ENCODE measurements around the gene NAA16.

NAA16 gene

DNA sequence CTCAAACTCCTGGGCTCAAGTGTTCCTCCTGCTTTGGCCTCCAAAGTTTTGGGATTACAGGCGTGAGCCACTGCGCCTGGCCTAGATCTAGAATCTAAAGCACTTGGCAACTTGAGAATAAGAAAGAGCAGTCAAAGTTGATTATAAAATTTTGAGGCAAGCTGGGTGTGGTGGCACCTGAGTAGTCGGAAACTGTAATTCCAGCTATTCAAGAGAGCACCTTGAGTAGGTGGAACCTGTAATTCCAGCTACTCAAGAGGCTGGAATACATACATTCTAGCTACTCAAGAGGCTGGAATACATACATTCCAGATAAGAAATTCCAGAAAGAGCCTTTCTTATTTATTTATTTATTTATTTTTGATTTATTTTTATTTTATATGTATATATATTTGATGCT is 8.3 kb upstream of the NAA16 start:
- in situ Hi-C loops (cut with MboI; ENCODE audit: low sequenced_read_pairs): no loop called here

DNA sequence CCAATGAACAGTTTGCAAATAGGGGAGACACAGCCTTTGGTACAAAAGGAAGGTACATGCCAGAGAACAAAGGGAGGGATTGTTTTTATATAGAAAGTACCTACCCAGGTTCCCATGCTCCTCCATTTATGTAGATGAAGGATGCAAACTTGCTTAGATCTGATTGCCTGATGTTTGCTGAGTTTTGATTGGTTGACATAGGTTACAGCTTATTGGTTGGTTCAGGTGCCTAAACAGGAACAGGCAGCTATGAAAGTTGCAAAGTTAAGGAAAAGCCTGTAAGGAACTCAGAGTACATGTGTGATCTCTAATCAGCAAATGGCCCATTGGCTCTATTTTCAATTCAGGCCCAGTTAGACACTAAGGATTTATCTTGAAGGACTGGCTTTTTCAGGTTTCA is 6.5 kb upstream of the NAA16 start:
- in situ Hi-C loops (cut with MboI; ENCODE audit: low sequenced_read_pairs): no loop called here

DNA sequence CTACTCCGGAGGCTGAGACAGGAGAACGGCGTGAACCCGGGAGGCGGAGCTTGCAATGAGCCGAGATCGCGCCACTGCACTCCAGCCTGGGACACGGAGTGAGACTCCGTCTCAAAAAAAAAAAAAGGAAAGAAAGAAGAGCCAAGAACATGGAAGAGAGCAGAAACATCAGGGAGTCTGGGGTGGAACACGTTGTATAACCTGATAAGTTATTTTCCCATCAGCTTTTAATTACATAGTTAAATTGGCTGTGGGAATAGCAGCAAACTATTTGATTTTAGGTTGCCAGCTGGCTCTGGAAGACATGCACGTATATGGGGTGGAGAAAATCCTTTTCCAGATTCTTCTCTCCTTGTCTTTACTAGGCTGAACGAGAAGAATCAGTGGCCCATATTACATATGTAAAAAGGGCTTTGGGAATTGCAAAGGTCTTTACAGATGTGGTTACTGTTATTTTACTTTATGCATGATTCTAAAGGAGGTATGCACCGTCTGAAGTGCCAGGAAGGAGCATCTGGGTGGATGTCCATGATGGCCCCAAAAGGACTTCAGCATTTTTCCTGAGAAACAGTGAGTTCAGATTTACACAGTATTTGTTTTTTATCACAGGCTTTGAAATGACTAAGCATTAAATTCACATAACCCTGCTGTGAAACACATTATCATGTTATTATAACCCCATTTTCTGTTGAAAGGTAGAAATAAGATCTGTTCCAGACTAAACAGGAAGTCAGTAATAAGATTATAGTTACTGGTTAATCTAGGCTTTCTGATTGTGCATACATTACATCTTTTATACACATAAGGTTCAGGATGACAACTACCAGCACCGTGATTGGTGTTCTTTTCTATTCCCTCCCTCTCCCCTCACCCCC is 4.6 kb upstream of the NAA16 start:
- in situ Hi-C loops (cut with MboI; ENCODE audit: low sequenced_read_pairs): no loop called here

DNA sequence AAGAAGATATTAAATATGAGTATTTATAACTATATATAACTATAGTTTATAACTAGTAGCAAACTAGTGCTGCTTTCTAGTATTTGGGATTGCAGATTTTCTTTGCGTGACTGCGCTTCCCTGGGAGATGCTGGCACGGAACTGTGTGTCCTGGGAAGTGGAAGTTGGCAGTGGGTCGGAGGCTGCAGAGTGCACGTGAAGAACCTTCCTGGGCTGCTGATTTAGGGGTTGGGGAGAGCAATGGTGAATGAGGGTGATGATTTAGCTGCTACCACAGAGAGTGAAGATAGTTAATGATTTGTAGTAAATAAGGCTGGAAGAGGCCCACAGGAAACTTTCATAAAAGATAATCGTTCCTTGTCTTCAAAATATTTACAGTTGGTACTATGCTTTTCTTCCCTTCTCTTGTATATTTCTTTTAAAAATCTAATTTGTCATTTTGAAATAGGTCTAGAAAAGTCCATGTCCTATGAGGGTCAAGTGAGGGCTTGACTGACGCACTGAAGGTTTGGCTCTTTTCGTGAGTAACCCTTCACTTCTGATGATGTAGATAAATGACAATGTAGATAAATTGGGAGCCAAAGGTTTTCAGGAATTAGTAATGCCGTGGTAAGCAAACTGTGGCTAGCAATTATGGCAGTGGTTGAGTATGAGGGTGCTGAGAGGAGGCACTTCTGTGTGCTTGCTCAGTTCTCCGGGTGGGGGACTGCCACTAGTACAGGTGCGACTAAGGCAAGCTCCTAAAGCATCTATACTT is 3.0 kb upstream of the NAA16 start:
- in situ Hi-C loops (cut with MboI; ENCODE audit: low sequenced_read_pairs): no loop called here

DNA sequence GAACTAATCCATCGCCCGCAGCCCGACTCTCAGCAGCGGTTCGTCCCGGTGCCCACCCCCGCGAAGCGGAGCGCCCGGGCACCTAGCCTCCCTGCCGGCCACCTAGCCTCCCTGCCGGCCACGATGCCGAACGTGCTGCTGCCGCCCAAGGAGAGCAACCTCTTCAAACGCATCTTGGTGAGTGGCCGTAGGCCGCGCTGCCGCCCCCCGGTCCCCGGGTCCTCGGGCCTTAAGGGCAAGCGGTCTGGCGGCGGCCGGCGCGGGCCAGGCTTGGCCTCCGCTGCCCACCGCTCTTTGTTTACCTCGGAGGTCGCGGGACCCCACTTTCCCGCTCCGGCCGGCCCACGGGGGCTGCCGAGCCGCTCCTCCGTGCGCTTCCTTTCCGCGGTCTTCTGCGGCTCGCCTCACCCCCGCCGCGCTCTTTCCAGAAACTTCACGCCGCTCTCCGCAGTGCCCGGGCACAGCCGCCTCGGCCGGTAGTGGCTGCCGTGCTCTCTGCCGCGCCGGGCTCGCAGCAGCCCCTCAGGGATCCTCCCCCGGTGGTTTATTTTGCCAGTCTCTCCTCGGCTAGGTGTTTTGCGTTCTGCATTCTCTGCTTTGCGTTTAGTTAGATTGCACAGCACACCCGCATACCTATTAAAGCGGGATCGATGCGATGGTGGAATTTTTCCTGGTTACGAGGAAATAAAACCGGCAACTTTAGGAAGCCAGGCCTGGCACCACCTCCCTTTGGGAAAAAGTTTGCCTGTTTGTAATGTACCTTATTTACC is 524 bp downstream of the NAA16 start:
- in situ Hi-C loops (cut with MboI; ENCODE audit: low sequenced_read_pairs): no loop called here

DNA sequence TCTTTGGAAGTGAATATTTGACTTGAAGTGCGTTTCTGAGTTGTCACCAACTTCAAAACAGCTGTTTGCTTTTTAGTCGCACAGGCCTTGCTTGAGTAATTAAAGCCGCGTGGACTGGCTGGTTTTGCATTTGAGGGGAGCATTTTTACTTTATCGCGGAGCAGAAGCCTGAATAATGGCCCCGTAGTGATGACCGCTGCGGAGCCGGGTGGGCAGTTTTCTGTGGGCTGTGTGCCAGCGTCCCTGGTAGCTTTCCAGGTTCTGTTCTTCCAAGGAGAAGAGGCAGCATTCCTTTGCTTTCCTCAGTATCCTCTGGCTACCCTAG is 1.1 kb downstream of the NAA16 start:
- in situ Hi-C loops (cut with MboI; ENCODE audit: low sequenced_read_pairs): no loop called here

DNA sequence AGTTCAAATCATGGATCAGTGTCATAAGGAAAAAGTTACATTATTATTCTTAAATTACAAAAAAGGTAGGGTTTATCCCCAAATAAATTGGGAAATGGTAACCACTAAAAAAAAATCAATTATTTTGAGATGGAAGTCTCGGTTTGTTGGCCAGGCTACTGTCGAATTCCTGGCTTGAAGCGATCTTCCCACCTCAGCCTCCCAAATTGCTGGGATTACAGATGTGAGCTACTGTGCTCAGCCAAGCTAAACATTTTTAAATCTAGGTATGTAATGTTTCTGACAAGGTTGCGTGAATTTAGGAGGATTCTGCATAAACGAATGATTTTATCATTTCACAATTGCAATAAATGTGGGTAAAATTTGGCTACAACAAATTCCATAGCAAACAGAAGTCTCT is 2.0 kb downstream of the NAA16 start:
- in situ Hi-C loops (cut with MboI; ENCODE audit: low sequenced_read_pairs): no loop called here

DNA sequence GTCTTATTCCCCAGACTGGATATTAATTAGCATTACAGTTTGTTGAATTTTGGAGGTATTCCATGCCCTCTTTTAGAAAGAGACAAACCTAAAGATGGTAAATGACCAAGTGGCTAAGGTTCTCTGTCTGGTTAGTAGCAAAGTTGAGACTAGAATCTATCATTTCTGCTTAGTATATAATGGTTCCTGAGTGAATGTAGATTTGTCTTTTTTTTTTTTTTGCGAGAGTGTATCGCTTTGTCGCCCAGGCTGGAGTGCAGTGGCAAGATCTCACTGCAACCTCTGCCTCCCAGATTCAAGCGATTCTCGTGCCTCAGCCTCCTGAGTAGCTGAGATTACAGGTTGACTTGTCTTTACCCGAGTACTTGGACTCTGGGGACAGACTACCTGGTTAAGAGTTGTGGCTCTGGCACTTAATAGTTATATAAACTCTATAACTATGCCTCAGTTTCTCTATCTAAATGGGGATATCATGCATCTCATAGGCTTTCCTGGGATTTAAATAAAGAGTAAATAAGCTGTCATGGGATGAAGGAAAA is 2.7 kb downstream of the NAA16 start:
- in situ Hi-C loops (cut with MboI; ENCODE audit: low sequenced_read_pairs): no loop called here

DNA sequence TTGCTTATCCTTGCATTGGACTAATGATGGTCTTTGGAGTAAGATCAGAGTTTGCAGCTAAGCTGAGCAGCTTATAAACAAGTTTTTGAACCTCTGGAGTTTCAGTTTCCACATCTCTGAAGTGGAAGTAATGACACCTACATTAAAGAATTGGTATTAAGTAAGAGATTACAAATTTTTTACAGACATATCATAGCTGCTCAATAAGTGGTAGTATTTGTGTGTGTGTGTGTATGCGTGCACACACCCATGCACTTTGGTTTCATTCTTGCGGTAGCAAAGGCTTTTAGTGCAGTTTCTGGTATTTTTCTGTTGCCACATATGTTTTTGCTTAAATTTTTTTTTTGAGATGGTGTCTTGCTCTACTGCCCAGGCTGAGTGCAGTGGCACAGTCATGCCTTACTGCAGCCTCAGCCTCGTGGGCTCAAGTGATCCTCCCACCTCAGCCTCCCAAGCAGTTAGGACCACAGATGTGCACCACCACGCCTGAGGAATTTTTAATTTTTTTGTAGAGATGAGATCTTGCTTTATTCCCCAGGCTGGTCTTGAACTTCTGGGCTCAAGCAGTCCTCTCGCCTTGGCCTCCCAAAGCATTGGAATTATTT is 4.5 kb downstream of the NAA16 start:
- in situ Hi-C loops (cut with MboI; ENCODE audit: low sequenced_read_pairs): no loop called here

DNA sequence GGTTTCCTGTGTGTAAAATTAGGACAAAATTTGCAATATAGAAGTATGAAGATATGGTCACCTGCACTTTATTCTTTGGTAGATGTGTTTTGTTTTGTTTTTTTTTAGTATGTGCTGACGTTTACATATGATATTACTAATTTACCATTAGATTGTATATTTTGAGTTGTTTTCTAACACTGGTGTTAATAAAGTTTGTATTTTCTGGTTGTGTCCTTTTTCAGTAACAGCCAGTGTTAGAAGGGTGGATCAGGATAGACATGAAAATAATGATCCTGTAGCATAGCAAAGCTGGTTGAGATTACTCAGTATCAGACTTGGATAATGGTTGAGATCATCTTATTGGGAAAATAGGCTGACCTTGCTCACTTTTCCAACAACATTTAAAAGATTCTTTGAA is 6.2 kb downstream of the NAA16 start:
- in situ Hi-C loops (cut with MboI; ENCODE audit: low sequenced_read_pairs): no loop called here

DNA sequence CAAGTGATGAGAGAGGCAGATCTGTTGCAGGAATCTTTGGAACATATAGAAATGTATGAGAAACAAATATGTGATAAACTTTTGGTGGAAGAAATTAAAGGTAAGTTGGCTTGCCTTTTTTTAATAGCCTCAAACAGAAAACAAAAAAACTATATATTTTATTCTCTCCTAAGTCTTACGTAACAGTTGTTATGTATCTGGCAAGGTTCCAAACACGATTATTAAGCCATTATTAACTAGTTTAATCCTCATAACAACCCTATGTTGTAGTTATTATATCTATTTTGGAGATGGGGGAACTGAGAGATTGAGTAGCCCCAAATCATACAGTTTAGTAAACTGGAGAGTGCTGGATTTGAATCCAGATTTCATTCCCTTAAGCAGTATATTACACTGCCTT is 14.7 kb downstream of the NAA16 start:
- in situ Hi-C loops (cut with MboI; ENCODE audit: low sequenced_read_pairs): no loop called here

DNA sequence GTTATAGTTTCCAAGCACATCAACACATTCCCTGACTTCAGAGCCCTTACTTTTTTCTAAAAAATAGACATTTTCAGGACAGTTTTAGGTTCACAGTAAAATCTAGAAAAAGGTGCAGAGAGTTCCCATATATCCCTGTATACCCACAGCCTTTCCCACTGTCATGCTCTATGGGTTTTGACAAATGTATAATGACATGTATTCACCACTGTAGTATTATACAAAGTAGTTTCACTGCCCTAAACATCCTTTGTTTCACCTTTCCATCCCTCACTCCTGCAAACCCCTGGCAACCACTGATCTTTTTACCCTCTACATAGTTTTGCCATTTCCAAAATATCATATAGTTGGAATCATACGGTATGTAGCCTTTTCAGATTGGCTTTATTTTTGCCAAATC is 15.6 kb downstream of the NAA16 start:
- in situ Hi-C loops (cut with MboI; ENCODE audit: low sequenced_read_pairs): no loop called here

DNA sequence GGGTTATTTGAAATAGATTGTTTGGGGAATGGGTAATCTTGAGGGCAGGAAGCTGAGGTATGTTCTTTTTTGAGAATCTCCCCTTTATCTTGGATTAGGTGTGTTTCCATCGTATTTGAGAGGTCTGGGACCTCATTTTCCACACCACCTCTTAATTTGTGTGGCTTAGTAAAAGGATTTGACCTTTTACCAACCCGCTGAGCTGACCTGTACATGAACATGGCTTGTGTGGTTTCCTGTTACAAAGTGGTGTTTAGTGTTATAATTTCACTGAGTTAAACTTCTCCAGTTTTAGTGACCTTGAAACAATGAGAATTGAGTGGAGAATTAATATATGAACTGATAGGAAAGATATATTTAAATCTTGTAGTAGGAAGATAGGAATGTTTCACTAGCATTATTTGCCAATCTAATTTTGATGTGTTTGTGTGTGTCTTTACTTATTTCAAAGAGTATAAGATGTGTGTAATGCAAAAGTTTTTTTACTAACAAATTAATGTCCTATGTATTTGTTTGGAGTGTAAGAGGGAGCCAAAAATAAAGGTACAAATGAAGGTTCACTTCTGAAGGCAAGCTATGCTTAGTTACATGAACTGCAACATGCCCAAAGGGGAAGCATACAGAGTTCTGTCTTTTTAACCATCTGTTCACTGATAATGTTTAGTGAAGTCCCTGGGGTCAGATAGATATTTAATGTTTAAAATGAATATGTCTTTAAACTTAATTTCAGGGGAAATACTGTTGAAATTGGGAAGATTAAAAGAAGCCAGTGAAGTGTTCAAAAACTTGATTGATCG is 17.1 kb downstream of the NAA16 start:
- in situ Hi-C loops (cut with MboI; ENCODE audit: low sequenced_read_pairs): no loop called here

DNA sequence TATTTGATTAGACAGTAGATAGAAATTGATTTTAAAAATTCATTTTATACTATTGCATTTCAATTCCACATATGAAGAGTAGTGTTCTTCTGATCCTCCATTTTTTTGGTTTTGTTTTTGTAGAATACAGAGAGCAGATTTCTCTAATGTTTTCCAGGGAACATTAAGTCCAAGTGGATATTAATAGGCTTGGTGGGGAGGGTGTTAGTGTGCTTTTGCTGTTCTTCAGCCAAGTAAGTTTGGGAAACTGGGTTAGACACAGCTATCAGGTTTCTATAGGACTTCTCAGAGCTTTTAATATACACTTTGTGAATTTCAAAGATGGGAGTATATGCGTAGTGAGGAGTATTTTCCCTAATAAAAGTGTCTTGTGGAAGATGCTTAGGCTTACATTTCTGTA is 21.8 kb downstream of the NAA16 start:
- in situ Hi-C loops (cut with MboI; ENCODE audit: low sequenced_read_pairs): no loop called here

DNA sequence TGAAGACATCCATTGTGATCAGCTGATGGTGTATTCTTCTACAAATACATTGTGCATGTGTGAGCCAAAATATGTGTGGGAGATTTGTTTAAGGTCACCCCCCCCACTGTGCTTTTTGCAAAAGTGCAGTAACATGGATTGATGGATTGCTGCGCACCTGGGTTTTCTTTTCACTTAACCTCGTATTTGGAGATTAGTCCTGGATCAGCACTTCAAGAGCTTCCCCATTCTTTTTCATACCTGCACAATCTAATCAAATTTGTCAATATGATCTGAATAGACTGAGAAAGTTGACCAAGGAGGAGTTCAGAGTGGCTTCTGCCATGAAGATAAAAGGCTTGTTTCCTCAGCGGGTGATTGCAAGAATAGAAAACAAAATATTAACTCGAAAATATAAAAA is 23.7 kb downstream of the NAA16 start:
- in situ Hi-C loops (cut with MboI; ENCODE audit: low sequenced_read_pairs): no loop called here

DNA sequence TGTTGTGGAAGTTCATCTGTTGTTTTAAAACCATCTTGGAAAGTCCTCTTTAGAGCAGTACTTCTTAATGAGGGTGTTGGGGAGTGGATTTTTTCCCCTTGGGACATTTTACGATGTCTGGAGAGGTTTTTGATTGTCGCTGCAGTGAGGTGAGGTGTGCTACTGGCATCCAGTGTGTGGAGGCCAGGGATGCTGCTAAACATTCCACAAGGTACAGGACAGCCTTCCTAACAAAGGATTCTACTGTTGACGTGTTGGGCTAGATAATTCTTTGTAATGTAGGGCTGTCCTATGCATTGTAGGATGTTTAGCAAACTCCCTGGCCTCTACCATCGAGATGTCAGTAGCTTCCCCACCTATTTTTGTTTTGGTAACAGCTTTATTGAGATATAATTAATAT is 33.3 kb downstream of the NAA16 start:
- in situ Hi-C loops (cut with MboI; ENCODE audit: low sequenced_read_pairs): no loop called here

DNA sequence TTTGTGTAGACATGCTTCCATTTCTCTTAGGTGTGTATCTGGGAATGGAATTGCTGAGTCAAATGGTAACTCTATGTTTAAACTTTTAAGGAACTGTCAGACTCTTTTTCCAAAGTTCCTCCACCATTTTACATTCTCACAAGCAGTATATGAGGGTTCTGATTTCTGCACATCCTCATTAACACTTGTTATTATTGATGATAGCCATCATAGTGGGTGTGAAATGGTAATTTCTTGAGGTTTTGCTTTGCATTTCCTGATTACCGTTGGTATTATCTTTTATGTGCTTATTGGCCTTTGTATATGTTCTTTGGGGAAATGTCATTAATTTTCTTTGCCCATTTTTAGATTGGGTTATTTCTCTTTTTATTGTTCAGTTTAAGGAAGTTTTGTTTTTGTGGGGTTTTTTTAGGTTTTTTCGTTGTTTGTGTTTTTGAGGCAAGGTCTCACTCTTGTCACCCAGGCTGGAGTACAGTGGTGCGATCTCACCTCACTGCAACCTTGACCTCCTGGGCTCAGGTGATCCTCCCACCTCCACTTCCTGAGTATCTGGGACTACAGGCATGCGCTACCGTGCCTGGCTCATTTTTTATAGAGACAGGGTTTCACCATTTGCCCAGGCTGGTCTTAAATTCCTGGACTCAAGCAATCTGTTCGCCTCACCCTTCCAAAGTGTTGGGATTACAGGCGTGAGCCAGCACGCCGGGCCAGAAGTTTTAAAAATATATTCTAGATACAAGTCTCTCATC is 34.3 kb downstream of the NAA16 start:
- in situ Hi-C loops (cut with MboI; ENCODE audit: low sequenced_read_pairs): no loop called here

DNA sequence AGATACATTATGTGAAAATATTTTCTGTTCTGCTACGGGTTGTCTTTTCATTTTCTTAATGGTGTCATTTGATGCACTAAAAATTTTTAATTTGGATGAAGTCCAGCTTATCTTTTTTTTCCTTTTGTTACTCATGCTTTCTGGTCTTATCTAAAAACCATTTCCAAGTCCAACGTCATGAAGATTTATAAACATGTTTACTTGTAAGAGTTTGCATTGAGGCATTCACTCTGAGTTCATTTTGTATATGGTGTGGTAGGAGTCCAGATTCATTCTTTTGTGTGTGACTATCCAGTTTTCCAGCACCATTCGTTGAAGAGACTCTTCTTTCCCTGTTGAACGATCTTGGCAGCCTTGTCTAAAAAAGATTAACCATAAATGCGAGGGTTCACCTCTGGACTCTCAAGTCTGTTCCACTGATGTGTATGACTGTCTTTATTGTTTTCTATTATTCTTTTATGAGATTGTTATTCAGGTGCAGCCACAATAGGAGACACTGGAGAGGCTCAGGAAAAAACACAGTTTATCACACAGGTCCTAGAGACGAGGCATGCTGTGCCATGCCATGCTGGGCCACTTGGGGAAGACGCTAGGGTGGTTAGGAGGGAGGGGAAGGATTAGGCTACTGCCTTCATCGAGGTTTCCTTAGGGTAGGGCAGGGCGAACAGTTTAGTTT is 35.0 kb downstream of the NAA16 start:
- in situ Hi-C loops (cut with MboI; ENCODE audit: low sequenced_read_pairs): no loop called here

Measured in hTERT RPE-1 (cell line).